Stomach (tissue), 9 donors: Measurements from ENCODE around the gene MXI1. TPM values are rescaled to one million over a fixed set of nuclear protein-coding genes. Genes with fewer than 3 reads are reported as not detected.
"Not testable (repeated sequence)": the region's sequence is repeated elsewhere in the genome, so short reads cannot be mapped to it uniquely, and the experiment has no call there.

Experiments
- DNase-seq, 2 donors: peaks; one replicate each; pipeline versions ENCODE4 v3.0.0 to v3.0.0-alpha.2; 2013 to 2019
- H3K27ac ChIP-seq, 5 donors: fragments of 200-600 bp in 4 of 5; sonication (generic) in 4 of 5; one replicate each; pipeline ENCODE4 v1.5.1; 2013 to 2019; ENCODE audit warnings: mild to moderate bottlenecking in 1 of 5, moderate library complexity in 1 of 5
- H3K27me3 ChIP-seq, 3 donors: fragments of 200-600 bp; sonication (generic); one replicate each; pipeline ENCODE4 v1.5.1; 2017 to 2019; ENCODE audit warnings: mixed run types in 1 of 3
- H3K36me3 ChIP-seq, 4 donors: fragments of 200-600 bp; sonication (generic); 1 replicate in 3 of 4; 2 replicates in 1 of 4; pipeline ENCODE4 v1.5.1; 2016 to 2019
- H3K4me1 ChIP-seq, 4 donors: fragments of 200-600 bp; sonication (generic); one replicate each; pipeline ENCODE4 v1.5.1; 2016 to 2019
- H3K4me3 ChIP-seq, 4 donors: fragments of 200-600 bp; sonication (generic) in 3 of 4; one replicate each; pipeline ENCODE4 v1.5.1; 2016 to 2019; ENCODE audit warnings: mild to moderate bottlenecking in 1 of 4
- H3K9me3 ChIP-seq, 4 donors: fragments of 200-600 bp; sonication (generic); one replicate each; pipeline ENCODE4 v1.5.1; 2016 to 2019
- EP300 ChIP-seq: sonication (generic); formaldehyde crosslinking; IDR thresholded peaks from one replicate; pipeline ENCODE4 v1.6.1; 2017; ENCODE audit warnings: antibody characterized with exemption
- POLR2A ChIP-seq, 4 donors: fragments of 450-650 bp; IDR thresholded peaks; one replicate each; pipeline ENCODE4 v1.6.1; 2016; ENCODE audit warnings: antibody characterized with exemption in 4 of 4, control low read depth in 2 of 4, mild to moderate bottlenecking in 1 of 4, moderate library complexity in 1 of 4
- POLR2AphosphoS5 ChIP-seq, 3 donors: sonication (generic); formaldehyde crosslinking; IDR thresholded peaks; one replicate each; pipeline ENCODE4 v1.6.1; 2016; ENCODE audit warnings: antibody characterized with exemption in 3 of 3
- WGBS, 5 donors: extraction: QIAGEN DNeasy Blood & Tissue Kit in 3 of 5; methylation state at CpG; one replicate each; pipeline versions ENCODE4 v1.1.5 to v1.1.7; 2013 to 2018; 5-methylcytosine and 5-hydroxymethylcytosine counted together
- intact Hi-C: fragments of 100-400 bp; cut with DNase I; formaldehyde crosslinking; loops from one replicate; pipeline ENCODE4 v1.15.1; 2023; ENCODE audit warnings: low total_unique reads
- polyA plus RNA-seq, 3 donors: library from polyadenylated mRNA; stranded (reverse); fragments of 200-250 nt; gene quantifications; one replicate each; pipeline ENCODE4 v1.2.3, GENCODE V29; 2013
- total RNA-seq, 5 donors: library from RNA; depleted of rRNA; stranded (reverse); fragments of >200 nt; gene quantifications; one replicate each; pipeline versions ENCODE4 v1.1.0 to v1.2.3, GENCODE V29; 2014 to 2016
- TF ChIP-seq, protein P1 (sequence below), 7 experiments: fragments of 450-650 bp in 4 of 7; fragments of 200-600 bp in 3 of 7; sonication (generic) in 3 of 7; IDR thresholded peaks; one replicate each; pipeline ENCODE4 v1.5.1; 2016 to 2019; ENCODE audit warnings: antibody characterized with exemption in 7 of 7, control low read depth in 2 of 7, mild to moderate bottlenecking in 1 of 7
- donor health status: healthy with polysubstance abuse.
- donor health status: Bipolar disorder and iron deficiency.
- donor health status: healthy.

The MXI1 gene
- total and polyA plus RNA-seq, 8 donors: 3.5 to 163 (median 34.3) TPM

GRCh38 chr10:110200503-110200902, 6.9 kb upstream of the MXI1 start:
- no peak for DNase-seq
- intact Hi-C loops: loop anchor here (10.0 kb wide), 1 partner anchor 56 kb away; no protein-coding TSS in a partner anchor
- H3K4me1 ChIP-seq: peaks cover 0 to 10% (median 0%) of the 10 kb centered on the region in 4 donors

GRCh38 chr10:110201046-110201445, 6.4 kb upstream of the MXI1 start:
- H3K27ac ChIP-seq, DNase-seq, H3K9me3 ChIP-seq, H3K36me3 ChIP-seq, H3K27me3 ChIP-seq, H3K4me1 ChIP-seq, H3K4me3 ChIP-seq: not testable (repeated sequence)
- WGBS, 5 donors: 85 to 93% (median 90%) methylated on average over 8 of the region's 8 CpGs
- intact Hi-C loops: loop anchor here (10.0 kb wide), 1 partner anchor 56 kb away; no protein-coding TSS in a partner anchor

More at GRCh38 chr10:110200503-110200902, 6.9 kb upstream of the MXI1 start:
- no peak overlapping the region for H3K4me3 ChIP-seq
- no peaks in the 10 kb centered on the region for H3K9me3 ChIP-seq
- no peak overlapping the region for H3K27ac ChIP-seq
- no peaks in the 10 kb centered on the region for H3K27me3 ChIP-seq
- WGBS, 5 donors: 78 to 83% (median 80%) methylated on average over 3 of the region's 3 CpGs
- TF ChIP-seq POLR2AphosphoS5 (IDR thresholded peaks at IDR 0.05): no peak
- no peak for TF ChIP-seq EP300
- TF ChIP-seq, protein P1, sequence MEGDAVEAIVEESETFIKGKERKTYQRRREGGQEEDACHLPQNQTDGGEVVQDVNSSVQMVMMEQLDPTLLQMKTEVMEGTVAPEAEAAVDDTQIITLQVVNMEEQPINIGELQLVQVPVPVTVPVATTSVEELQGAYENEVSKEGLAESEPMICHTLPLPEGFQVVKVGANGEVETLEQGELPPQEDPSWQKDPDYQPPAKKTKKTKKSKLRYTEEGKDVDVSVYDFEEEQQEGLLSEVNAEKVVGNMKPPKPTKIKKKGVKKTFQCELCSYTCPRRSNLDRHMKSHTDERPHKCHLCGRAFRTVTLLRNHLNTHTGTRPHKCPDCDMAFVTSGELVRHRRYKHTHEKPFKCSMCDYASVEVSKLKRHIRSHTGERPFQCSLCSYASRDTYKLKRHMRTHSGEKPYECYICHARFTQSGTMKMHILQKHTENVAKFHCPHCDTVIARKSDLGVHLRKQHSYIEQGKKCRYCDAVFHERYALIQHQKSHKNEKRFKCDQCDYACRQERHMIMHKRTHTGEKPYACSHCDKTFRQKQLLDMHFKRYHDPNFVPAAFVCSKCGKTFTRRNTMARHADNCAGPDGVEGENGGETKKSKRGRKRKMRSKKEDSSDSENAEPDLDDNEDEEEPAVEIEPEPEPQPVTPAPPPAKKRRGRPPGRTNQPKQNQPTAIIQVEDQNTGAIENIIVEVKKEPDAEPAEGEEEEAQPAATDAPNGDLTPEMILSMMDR (IDR thresholded peaks at IDR 0.05): no peak
- TF ChIP-seq POLR2A (IDR thresholded peaks at IDR 0.05): no peak
- H3K36me3 ChIP-seq: no peaks in the 10 kb centered on the region

GRCh38 chr10:110203500-110204455, 3.6 kb upstream of the MXI1 start:
- Histone ChIP-seq H3K9me3 (no peaks in the 10 kb centered on the region), H3K4me3 (no peak overlapping the region), H3K27me3 (no peaks in the 10 kb centered on the region), H3K27ac (peak overlapping the region in 4 of 5 donors; percentile 6 to 65 (median 54)), H3K36me3 (no peaks in the 10 kb centered on the region), H3K4me1 (peaks cover 0 to 17% (median 5%) of the 10 kb centered on the region in 4 donors)
- intact Hi-C loops: loop anchor here (10.0 kb wide), 1 partner anchor 59 kb away; no protein-coding TSS in a partner anchor
- DNase-seq: peak; percentile 56 to 86
- 77 to 87% (median 83%) methylated on average over 8 of the region's 8 CpGs for WGBS, 5 donors
- TF ChIP-seq POLR2AphosphoS5 (IDR thresholded peaks at IDR 0.05): peak in 2 of 3 donors; percentile 12 to 17
- TF ChIP-seq EP300: no peak

GRCh38 chr10:110205051-110205675, 2.2 kb upstream of the MXI1 start:
- intact Hi-C loops: loop anchor here (10.0 kb wide), 1 partner anchor 60 kb away; no protein-coding TSS in a partner anchor
- H3K9me3 ChIP-seq: no peaks in the 10 kb centered on the region
- no peak for TF ChIP-seq EP300
- TF ChIP-seq, protein P1 (IDR thresholded peaks at IDR 0.05): no peak
- TF ChIP-seq POLR2A (IDR thresholded peaks at IDR 0.05): no peak
- TF ChIP-seq POLR2AphosphoS5 (IDR thresholded peaks at IDR 0.05): no peak
- no peaks in the 10 kb centered on the region for H3K27me3 ChIP-seq
- H3K36me3 ChIP-seq: no peaks in the 10 kb centered on the region
- DNase-seq: no peak
- no peak overlapping the region for H3K4me3 ChIP-seq
- WGBS, 5 donors: 76 to 88% (median 87%) methylated on average over 12 of the region's 12 CpGs
- peaks cover 0 to 20% (median 6%) of the 10 kb centered on the region in 4 donors for H3K4me1 ChIP-seq
- H3K27ac ChIP-seq: no peak overlapping the region
